Esophagus squamous epithelium (tissue), 5 donors: ENCODE data around the gene EBF4. TPM values are rescaled to one million over a fixed set of nuclear protein-coding genes. Genes with fewer than 3 reads are reported as not detected.

Experiments used
- DNase-seq: peaks from one replicate; lab custom pipeline; 2025; lab: John Stamatoyannopoulos, UW
- H3K27ac ChIP-seq, 4 donors: fragments of 200-600 bp; sonication (generic); one replicate each; pipeline ENCODE4 v1.5.1; 2016 to 2019; ENCODE audit warnings: mild to moderate bottlenecking in 1 of 4
- H3K27me3 ChIP-seq, 4 donors: fragments of 200-600 bp; sonication (generic); 1 replicate in 3 of 4; 2 replicates in 1 of 4; pipeline versions ENCODE4 v1.5.1 to v1.6.0; 2017 to 2021; ENCODE audit warnings: antibody characterized with exemption in 1 of 4
- H3K36me3 ChIP-seq, 3 donors: fragments of 200-600 bp; sonication (generic); one replicate each; pipeline ENCODE4 v1.5.1; 2016 to 2019
- H3K4me1 ChIP-seq, 3 donors: fragments of 200-600 bp; sonication (generic); one replicate each; pipeline ENCODE4 v1.5.1; 2017 to 2019
- H3K4me3 ChIP-seq, 4 donors: fragments of 200-600 bp; sonication (generic); 1 replicate in 3 of 4; 2 replicates in 1 of 4; pipeline ENCODE4 v1.5.1; 2016 to 2019; ENCODE audit warnings: mild to moderate bottlenecking in 2 of 4, moderate library complexity in 1 of 4
- H3K9me3 ChIP-seq, 3 donors: fragments of 200-600 bp; sonication (generic); one replicate each; pipeline ENCODE4 v1.5.1; 2016 to 2019
- POLR2A ChIP-seq, 4 donors: fragments of 450-650 bp; IDR thresholded peaks; one replicate each; pipeline ENCODE4 v1.6.1; 2017; ENCODE audit warnings: antibody characterized with exemption in 4 of 4, mild to moderate bottlenecking in 4 of 4, moderate library complexity in 3 of 4
- WGBS, 2 donors: methylation state at CpG; one replicate each; pipeline ENCODE4 v1.1.5; 2018; 5-methylcytosine and 5-hydroxymethylcytosine counted together
- intact Hi-C: fragments of 100-400 bp; cut with DNase I; formaldehyde crosslinking; loops from one replicate; pipeline ENCODE4 v1.15.0; 2022
- total RNA-seq, 4 donors: library from RNA; depleted of rRNA; stranded (reverse); fragments of >200 nt; gene quantifications; one replicate each; pipeline ENCODE4 v1.1.0, GENCODE V29; 2016
- TF ChIP-seq, protein P1 (sequence below), 6 experiments: fragments of 450-650 bp in 4 of 6; fragments of 200-600 bp in 2 of 6; sonication (generic) in 2 of 6; IDR thresholded peaks; one replicate each; pipeline ENCODE4 v1.5.1; 2016 to 2019; ENCODE audit warnings: antibody characterized with exemption in 6 of 6, mild to moderate bottlenecking in 4 of 6, moderate library complexity in 4 of 6
- donor health status: DM: yes; HTN: yes; CAD: no.

Gene EBF4
- total RNA-seq, 4 donors from 2014 or later: 3.2 to 10.4 (median 7.2) TPM

DNA sequence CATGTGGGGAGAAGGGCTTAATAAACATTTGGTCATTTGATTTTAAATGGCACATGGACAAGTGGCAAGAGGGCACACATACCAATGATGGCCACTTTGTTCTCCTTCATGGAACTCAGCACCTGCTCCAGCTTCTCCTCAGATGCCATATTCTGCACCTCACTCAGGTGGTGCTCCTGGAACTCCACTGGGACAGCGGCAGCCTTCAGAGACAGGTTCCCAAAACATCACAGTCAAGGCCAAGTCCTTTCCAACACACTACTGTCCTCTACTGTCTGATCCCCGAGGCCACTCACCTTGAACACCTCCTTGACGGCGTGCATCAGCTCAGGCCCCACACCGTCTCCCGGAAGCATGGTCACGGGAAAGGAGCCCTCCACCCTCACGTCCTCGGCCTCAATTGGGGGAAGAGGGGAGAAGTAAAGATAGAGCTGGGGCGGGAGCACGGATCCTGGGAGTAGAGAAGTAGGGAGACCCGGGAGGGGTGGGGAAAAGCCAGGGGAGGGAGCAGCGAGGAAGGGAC is 29.2 kb upstream of the EBF4 start:
- intact Hi-C loops: no loop called here
- WGBS, 2 donors: 3 to 18% methylated on average over 6 to 7 of the region's 13 CpGs
- H3K36me3 ChIP-seq: peaks cover 0 to 49% (median 20%) of the 10 kb centered on the region in 3 donors
- H3K9me3 ChIP-seq: no peaks in the 10 kb centered on the region
- peak overlapping the region; percentile 77 to 93 (median 90) for H3K27ac ChIP-seq
- no peak for TF ChIP-seq POLR2A (IDR thresholded peaks at IDR 0.05)
- TF ChIP-seq, protein P1, sequence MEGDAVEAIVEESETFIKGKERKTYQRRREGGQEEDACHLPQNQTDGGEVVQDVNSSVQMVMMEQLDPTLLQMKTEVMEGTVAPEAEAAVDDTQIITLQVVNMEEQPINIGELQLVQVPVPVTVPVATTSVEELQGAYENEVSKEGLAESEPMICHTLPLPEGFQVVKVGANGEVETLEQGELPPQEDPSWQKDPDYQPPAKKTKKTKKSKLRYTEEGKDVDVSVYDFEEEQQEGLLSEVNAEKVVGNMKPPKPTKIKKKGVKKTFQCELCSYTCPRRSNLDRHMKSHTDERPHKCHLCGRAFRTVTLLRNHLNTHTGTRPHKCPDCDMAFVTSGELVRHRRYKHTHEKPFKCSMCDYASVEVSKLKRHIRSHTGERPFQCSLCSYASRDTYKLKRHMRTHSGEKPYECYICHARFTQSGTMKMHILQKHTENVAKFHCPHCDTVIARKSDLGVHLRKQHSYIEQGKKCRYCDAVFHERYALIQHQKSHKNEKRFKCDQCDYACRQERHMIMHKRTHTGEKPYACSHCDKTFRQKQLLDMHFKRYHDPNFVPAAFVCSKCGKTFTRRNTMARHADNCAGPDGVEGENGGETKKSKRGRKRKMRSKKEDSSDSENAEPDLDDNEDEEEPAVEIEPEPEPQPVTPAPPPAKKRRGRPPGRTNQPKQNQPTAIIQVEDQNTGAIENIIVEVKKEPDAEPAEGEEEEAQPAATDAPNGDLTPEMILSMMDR (IDR thresholded peaks at IDR 0.05): no peak
- H3K4me1 ChIP-seq: peaks cover 10 to 20% (median 13%) of the 10 kb centered on the region in 3 donors
- H3K4me3 ChIP-seq: peak overlapping the region; percentile 60 to 99 (median 88)
- H3K27me3 ChIP-seq: no peaks in the 10 kb centered on the region
- DNase-seq: no peak

DNA sequence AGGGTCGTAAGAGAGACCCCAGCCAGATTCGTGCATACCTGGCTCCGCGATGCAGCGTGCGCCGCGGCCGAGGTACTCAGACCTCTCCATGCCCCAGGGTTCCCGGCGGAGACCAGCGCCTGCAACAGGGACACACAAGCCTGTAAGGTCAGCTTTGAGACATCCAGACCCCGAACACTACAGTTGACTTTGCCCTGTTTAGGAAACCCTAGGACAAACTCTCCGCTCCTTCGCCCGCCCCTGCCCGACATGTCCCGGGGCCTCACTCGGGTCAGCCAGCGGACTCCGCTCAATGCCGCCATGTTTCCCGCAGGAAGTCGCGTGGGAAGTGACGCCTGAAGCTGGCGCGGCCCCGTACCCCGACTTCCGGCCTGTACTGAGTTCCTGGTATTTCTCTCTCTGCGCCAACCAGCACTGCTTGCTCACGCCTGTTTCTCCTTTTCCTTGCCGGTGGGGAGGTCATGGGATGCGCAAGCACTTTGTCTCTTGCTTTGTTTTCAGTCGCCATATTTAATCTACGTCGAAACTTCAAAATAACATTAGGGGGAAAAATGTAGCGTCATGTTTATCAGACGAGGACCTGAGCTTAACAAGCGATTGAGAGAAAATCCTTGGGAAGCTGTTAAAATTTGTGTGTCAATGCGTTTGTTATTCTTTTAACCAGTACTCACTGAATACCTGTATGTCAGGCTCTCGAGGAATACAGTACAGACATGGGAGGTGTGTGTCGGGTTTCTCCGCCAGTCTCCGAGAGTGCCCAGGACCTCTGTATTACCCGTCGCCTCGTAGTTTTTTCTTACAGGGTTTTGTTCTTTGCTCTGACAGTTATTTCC is 28.5 kb upstream of the EBF4 start, which contains the start of gene IDH3B:
TSS of gene IDH3B (minus strand) at position 330 of the 833 bp plus-strand sequence. CDS start at position 302, 28 bp downstream.
- Histone ChIP-seq H3K4me3 (peak within 1 kb of the TSS; percentile 60 to 99 (median 88)), H3K4me1 (peaks cover 10 to 20% (median 13%) of the 10 kb centered on the region in 3 donors), H3K36me3 (peaks cover 0 to 42% (median 14%) of the 10 kb centered on the region in 3 donors), H3K27me3 (no peaks in the 10 kb centered on the region), H3K9me3 (no peaks in the 10 kb centered on the region), H3K27ac (peak within 1 kb of the TSS; percentile 77 to 93 (median 90))
- DNase-seq: peak; percentile 52
- intact Hi-C loops: no loop called here
- 7 to 9% methylated on average over 39 to 45 of the region's 49 CpGs for WGBS, 2 donors
- TF ChIP-seq, protein P1 (IDR thresholded peaks at IDR 0.05): peak in 1 of 6 experiments; percentile 17
- peak in 2 of 4 donors; percentile 71 to 83 for TF ChIP-seq POLR2A (IDR thresholded peaks at IDR 0.05)

DNA sequence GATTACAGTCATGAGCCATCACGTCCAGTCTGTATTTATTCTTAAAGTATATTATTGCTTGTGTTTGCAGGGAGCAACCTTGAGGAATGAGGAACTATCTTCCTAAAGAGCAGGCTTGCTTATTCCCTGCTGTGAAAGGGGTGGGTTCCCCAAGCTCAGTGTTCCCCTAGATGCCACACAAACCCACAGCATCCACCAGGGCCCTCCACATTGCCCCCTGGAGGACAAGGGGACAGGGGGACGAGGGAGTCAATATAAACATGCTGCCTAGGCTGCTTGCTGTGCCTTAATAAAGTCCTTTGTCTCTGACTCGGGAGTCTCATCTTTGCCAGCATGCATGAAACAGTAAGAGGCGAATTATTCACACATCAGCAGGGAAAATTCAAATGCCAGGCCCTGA is 20.6 kb upstream of the EBF4 start:
- no peaks in the 10 kb centered on the region for H3K9me3 ChIP-seq
- H3K27me3 ChIP-seq: no peaks in the 10 kb centered on the region
- TF ChIP-seq, protein P1 (IDR thresholded peaks at IDR 0.05): no peak
- TF ChIP-seq POLR2A (IDR thresholded peaks at IDR 0.05): no peak
- H3K36me3 ChIP-seq: no peaks in the 10 kb centered on the region
- H3K4me3 ChIP-seq: no peak overlapping the region
- H3K4me1 ChIP-seq: no peaks in the 10 kb centered on the region
- intact Hi-C loops: no loop called here
- no peak overlapping the region for H3K27ac ChIP-seq
- DNase-seq: no peak
- WGBS, 2 donors: 14 to 38% methylated on average over 3 of the region's 4 CpGs

DNA sequence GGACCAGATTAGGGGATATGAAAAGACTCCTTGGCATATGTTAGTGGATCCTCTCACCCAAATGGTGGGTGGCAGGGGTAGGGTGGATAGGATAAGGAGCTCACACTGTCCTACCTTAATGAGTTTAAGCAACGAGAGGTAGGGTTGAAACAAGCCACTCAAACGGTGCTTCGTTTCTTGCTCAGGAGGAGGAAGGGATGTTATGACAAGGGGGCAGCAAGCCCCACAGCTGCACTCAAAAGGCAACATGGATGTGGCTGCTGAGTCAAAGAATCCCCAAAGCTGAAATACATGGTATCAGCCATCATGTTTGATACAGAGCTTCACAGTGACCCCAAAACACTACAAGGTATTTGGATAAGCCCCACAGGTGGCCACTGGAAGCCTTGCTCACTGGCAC is 20.1 kb upstream of the EBF4 start:
- Histone ChIP-seq H3K4me1 (no peaks in the 10 kb centered on the region), H3K27me3 (no peaks in the 10 kb centered on the region), H3K4me3 (no peak overlapping the region), H3K36me3 (no peaks in the 10 kb centered on the region), H3K27ac (no peak overlapping the region), H3K9me3 (no peaks in the 10 kb centered on the region)
- intact Hi-C loops: no loop called here
- TF ChIP-seq POLR2A (IDR thresholded peaks at IDR 0.05): no peak
- TF ChIP-seq, protein P1 (IDR thresholded peaks at IDR 0.05): no peak
- DNase-seq: no peak
- 81 to 83% methylated on average over 3 of the region's 3 CpGs for WGBS, 2 donors

- no peak overlapping the region for H3K27ac ChIP-seq
- 69 to 90% methylated on average over 3 to 4 of the region's 4 CpGs for WGBS, 2 donors
- no peak for DNase-seq
- no peaks in the 10 kb centered on the region for H3K4me1 ChIP-seq
- no peaks in the 10 kb centered on the region for H3K9me3 ChIP-seq
- H3K36me3 ChIP-seq: no peaks in the 10 kb centered on the region
- no peaks in the 10 kb centered on the region for H3K27me3 ChIP-seq
- intact Hi-C loops: no loop called here
- H3K4me3 ChIP-seq: no peak overlapping the region
- TF ChIP-seq, protein P1 (IDR thresholded peaks at IDR 0.05): no peak
- TF ChIP-seq POLR2A (IDR thresholded peaks at IDR 0.05): no peak
Measured at GRCh38 chr20:2673453-2673852, 19.1 kb upstream of the EBF4 start.
